ENCODE measurements around the gene SMYD4.

SMYD4 gene

GRCh38 chr17:1729966-1730325 is 99.8 kb downstream of the SMYD4 start:
- no peak for DNase-seq
